Endodermal cell (in vitro differentiated cells): ENCODE results near the gene ADK. TPM values are rescaled to one million over a fixed set of nuclear protein-coding genes. Genes with fewer than 3 reads are reported as not detected.

ENCODE experiments used
- DNase-seq: peaks from one replicate; pipeline ENCODE4 v3.0.0-alpha.2; 2017
- H3K27ac ChIP-seq: 2 replicates; pipeline ENCODE4 v1.5.1; 2013; ENCODE audit warnings: mild to moderate bottlenecking, low read depth, low read length, moderate library complexity
- H3K27me3 ChIP-seq: 2 replicates; pipeline ENCODE4 v1.6.1; 2013; ENCODE audit warnings: mild to moderate bottlenecking, low read length, moderate library complexity; ENCODE audit not compliant: insufficient read depth, control insufficient read depth, poor library complexity, severe bottlenecking
- H3K36me3 ChIP-seq: 2 replicates; pipeline ENCODE4 v1.7.0; 2013; ENCODE audit warnings: mild to moderate bottlenecking, low read length, moderate library complexity; ENCODE audit not compliant: control insufficient read depth, insufficient read depth
- H3K4me1 ChIP-seq: one replicate; pipeline ENCODE4 v1.7.0; 2013; ENCODE audit warnings: low read length; ENCODE audit not compliant: control insufficient read depth, insufficient read depth
- H3K4me3 ChIP-seq: 2 replicates; pipeline ENCODE4 v1.5.1; 2013; ENCODE audit warnings: mild to moderate bottlenecking, low read length, moderate library complexity
- H3K9ac ChIP-seq: 2 replicates; pipeline ENCODE4 v1.6.1; 2013; ENCODE audit warnings: mild to moderate bottlenecking, low read length, moderate library complexity; ENCODE audit not compliant: poor library complexity, severe bottlenecking; ENCODE audit errors: extremely low read depth
- H3K9me3 ChIP-seq: 2 replicates; pipeline ENCODE4 v1.6.1; 2013; ENCODE audit warnings: mild to moderate bottlenecking, low read length, moderate library complexity; ENCODE audit not compliant: control insufficient read depth
- H3K27ac Mint-ChIP-seq: 2 replicates; pipeline ENCODE4 v1.8.0; 2020; ENCODE audit warnings: mixed read lengths
- H3K27me3 Mint-ChIP-seq: 2 replicates; pipeline ENCODE4 v1.8.0; 2021; ENCODE audit warnings: mild to moderate bottlenecking, mixed read lengths; ENCODE audit not compliant: insufficient read depth
- H3K36me3 Mint-ChIP-seq: 2 replicates; pipeline ENCODE4 v1.8.0; 2020; ENCODE audit warnings: low read depth, mixed read lengths
- H3K4me1 Mint-ChIP-seq: 2 replicates; pipeline ENCODE4 v1.8.0; 2020; ENCODE audit warnings: mixed read lengths
- H3K4me3 Mint-ChIP-seq: 2 replicates; pipeline ENCODE4 v1.8.0; 2020; ENCODE audit warnings: mild to moderate bottlenecking, moderate library complexity, mixed read lengths
- H3K9me3 Mint-ChIP-seq: 2 replicates; pipeline ENCODE4 v1.8.0; 2020; ENCODE audit warnings: mild to moderate bottlenecking, mixed read lengths
- WGBS, 2 experiments: methylation state at CpG; one replicate each; pipeline versions ENCODE4 v1.1.5 to v1.1.7; 2013; ENCODE audit warnings: missing lambda C conversion rate in 2 of 2, mixed read lengths in 1 of 2; ENCODE audit not compliant: insufficient coverage in 1 of 2, insufficient read length in 1 of 2; 5-methylcytosine and 5-hydroxymethylcytosine counted together
- total RNA-seq, 2 donors: library from RNA; stranded (reverse); fragmentation: NEBNext Ultra II Directional in 1 of 2; extraction: Animal tissue kit (Norgen Biotek cat#: 25700) in 1 of 2; gene quantifications; 2 replicates in 1 of 2; 3 replicates in 1 of 2; pipeline ENCODE4 v1.2.1, GENCODE V29; 2021
- TF ChIP-seq, protein P1 (sequence below): fragments of 200-600 bp; sonication (generic); conservative IDR thresholded peaks from 2 replicates; pipeline ENCODE4 v1.5.0; 2021; ENCODE audit warnings: antibody characterized with exemption, mild to moderate bottlenecking

The ADK gene
- total RNA-seq, 2 donors from 2014 or later: 23.6 to 36.7 TPM

DNA sequence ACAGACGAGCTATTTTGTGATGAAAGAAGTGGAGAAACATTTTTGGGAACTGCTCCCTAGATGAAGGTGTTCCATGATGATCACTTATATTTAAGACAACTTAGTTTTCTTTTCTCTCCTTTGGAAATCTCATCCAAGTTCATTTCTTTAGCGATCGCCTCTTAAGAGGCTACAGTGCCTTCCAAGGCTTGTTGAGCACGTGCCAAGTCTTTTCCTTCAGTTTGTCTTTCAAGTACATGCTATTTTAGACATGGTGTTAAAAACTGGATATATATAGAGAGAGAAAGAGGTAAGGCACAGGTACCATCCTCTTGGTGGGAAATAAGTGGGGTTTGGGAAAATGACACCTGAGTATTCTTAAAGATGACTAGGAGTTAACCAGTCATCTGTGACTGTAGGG, 2.7 kb downstream of the ADK start:
- no peak overlapping the region for H3K4me3 ChIP-seq
- no peak overlapping the region for H3K4me3 Mint-ChIP-seq
- WGBS, 2 experiments: 95 to 100% methylated on average over 3 of the region's 4 CpGs

DNA sequence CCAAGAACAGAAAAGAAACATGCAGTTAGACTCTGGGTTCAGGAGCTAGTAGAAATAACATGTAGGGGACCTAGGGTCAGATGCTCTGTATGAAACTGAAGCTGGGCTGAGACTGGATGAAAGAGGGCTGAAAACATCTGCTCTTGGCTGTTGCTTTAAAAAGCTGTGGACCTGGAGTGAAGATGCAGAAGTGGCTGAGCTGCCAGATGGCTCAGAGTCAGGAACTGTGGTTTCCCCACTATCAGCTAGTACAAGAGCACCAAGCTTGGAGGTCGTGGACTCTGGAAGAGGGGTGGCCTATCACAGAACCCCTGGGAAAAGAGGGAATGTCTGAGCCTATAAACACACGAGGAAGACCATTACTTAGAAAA, 5.9 kb downstream of the ADK start:
- Histone ChIP-seq H3K36me3 (no peaks in the 10 kb centered on the region), H3K9ac (no peak overlapping the region), H3K4me1 (no peaks in the 10 kb centered on the region), H3K27ac (no peak overlapping the region), H3K4me3 (no peak overlapping the region), H3K9me3 (no peaks in the 10 kb centered on the region), H3K27me3 (no peaks in the 10 kb centered on the region)
- H3K36me3 Mint-ChIP-seq: no peaks in the 10 kb centered on the region
- TF ChIP-seq, protein P1, sequence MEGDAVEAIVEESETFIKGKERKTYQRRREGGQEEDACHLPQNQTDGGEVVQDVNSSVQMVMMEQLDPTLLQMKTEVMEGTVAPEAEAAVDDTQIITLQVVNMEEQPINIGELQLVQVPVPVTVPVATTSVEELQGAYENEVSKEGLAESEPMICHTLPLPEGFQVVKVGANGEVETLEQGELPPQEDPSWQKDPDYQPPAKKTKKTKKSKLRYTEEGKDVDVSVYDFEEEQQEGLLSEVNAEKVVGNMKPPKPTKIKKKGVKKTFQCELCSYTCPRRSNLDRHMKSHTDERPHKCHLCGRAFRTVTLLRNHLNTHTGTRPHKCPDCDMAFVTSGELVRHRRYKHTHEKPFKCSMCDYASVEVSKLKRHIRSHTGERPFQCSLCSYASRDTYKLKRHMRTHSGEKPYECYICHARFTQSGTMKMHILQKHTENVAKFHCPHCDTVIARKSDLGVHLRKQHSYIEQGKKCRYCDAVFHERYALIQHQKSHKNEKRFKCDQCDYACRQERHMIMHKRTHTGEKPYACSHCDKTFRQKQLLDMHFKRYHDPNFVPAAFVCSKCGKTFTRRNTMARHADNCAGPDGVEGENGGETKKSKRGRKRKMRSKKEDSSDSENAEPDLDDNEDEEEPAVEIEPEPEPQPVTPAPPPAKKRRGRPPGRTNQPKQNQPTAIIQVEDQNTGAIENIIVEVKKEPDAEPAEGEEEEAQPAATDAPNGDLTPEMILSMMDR: no peak
- DNase-seq: no peak
- H3K27me3 Mint-ChIP-seq: no peaks in the 10 kb centered on the region
- no peaks in the 10 kb centered on the region for H3K9me3 Mint-ChIP-seq
- H3K27ac Mint-ChIP-seq: peak overlapping the region; percentile 40
- 92% methylated on average over 1 of the region's 2 CpGs; no CpG with 5 or more reads in 1 of the 2 experiments for WGBS, 2 experiments
- H3K4me1 Mint-ChIP-seq: peaks cover 15% of the 10 kb centered on the region
- no peak overlapping the region for H3K4me3 Mint-ChIP-seq

More for the DNA sequence above, 2.7 kb downstream of the ADK start:
- H3K9me3 Mint-ChIP-seq: no peaks in the 10 kb centered on the region
- no peaks in the 10 kb centered on the region for H3K4me1 ChIP-seq
- no peak overlapping the region for H3K27ac ChIP-seq
- H3K36me3 ChIP-seq: no peaks in the 10 kb centered on the region
- no peaks in the 10 kb centered on the region for H3K27me3 Mint-ChIP-seq
- H3K4me1 Mint-ChIP-seq: peaks cover 15% of the 10 kb centered on the region
- no peak overlapping the region for H3K27ac Mint-ChIP-seq
- TF ChIP-seq, protein P1: no peak
- no peak overlapping the region for H3K9ac ChIP-seq
- no peak for DNase-seq
- no peaks in the 10 kb centered on the region for H3K27me3 ChIP-seq
- H3K9me3 ChIP-seq: no peaks in the 10 kb centered on the region
- no peaks in the 10 kb centered on the region for H3K36me3 Mint-ChIP-seq

DNA sequence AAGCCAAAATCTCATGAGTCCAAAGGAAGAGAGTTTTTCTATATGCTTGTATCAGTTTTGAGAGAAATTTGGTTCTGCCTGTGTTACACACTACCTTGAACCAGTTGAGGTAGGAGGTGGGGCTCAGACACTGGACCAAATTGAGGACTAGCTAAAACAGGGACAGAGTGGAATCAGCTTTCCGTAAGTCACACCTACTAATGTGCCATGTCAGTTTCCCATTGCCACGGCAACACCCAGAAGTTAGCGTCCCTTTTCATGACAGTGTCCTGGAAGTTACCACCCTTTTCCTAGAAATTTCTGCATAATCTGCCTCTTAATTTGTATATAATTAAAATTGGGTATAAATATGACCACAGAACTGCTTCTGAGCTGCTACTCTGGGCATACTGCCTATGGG, 9.0 kb downstream of the ADK start:
- Mint-ChIP-seq H3K27me3 (no peaks in the 10 kb centered on the region), H3K27ac (no peak overlapping the region), H3K4me1 (peaks cover 6% of the 10 kb centered on the region), H3K36me3 (no peaks in the 10 kb centered on the region), H3K4me3 (no peak overlapping the region), H3K9me3 (no peaks in the 10 kb centered on the region)
- Histone ChIP-seq H3K4me3 (no peak overlapping the region), H3K4me1 (peaks cover 3% of the 10 kb centered on the region), H3K27ac (no peak overlapping the region), H3K9me3 (no peaks in the 10 kb centered on the region), H3K36me3 (no peaks in the 10 kb centered on the region), H3K9ac (no peak overlapping the region), H3K27me3 (no peaks in the 10 kb centered on the region)
- WGBS, 2 experiments: 98 to 100% methylated on average over 3 of the region's 3 CpGs
- TF ChIP-seq, protein P1: no peak
- DNase-seq: no peak
